HCT116 (cell line): ENCODE results near the gene SIPA1L3. TPM values are rescaled to one million over a fixed set of nuclear protein-coding genes. Genes with fewer than 3 reads are reported as not detected.

Experiments
- ATAC-seq: fragments of 200-7000 bp; cut with Tn5 transposase; 2 replicates; pipeline ENCODE4 v1.9.1; 2020; ENCODE audit warnings: mild to moderate bottlenecking, moderate library complexity
- BruUV-seq: library from RNA; stranded (reverse); fragments of 400-500 nt; replicated peaks from 2 replicates; lab custom pipeline; 2021; lab: Mats Ljungman, UMichigan
- CTCF ChIA-PET: fragments of 300-600 bp; sonication (Branson Sonifier 250); formaldehyde crosslinking; loops from one replicate; lab custom pipeline; 2021; ENCODE audit warnings: antibody characterized with exemption; lab: Charles Lee
- POLR2A ChIA-PET: fragments of 300-600, 350-600 bp; sonication (Branson Sonifier 250); formaldehyde crosslinking; loops from one replicate; lab custom pipeline; 2021; ENCODE audit warnings: antibody characterized with exemption; lab: Charles Lee
- RAD21 ChIA-PET, 2 experiments: fragments of 300-600 bp; sonication (Branson Sonifier 250); formaldehyde crosslinking; loops; one replicate each; lab custom pipeline; 2023; ENCODE audit warnings: low total read pairs in 2 of 2; ENCODE audit not compliant: uncharacterized antibody in 2 of 2, unreplicated experiment in 2 of 2, low non-redundant PET in 1 of 2; lab: Charles Lee
- DNase-seq: peaks from one replicate; pipeline ENCODE4 v3.0.0-alpha.2; 2010; ENCODE audit warnings: low read depth, low spot score
- H2AFZ ChIP-seq: fragments of 200-600 bp; shearing (Covaris generic), sonication (generic); 2 replicates; pipeline ENCODE4 v1.6.1; 2017; ENCODE audit warnings: low read depth, mixed run types, mixed read lengths, antibody characterized with exemption, low read length; ENCODE audit not compliant: poor library complexity, severe bottlenecking
- H3K27ac ChIP-seq: 2 replicates; pipeline ENCODE4 v1.5.1; 2012; ENCODE audit warnings: low read depth, low read length
- H3K27me3 ChIP-seq: fragments of 200-600 bp; sonication (generic); 2 replicates; pipeline ENCODE4 v1.6.1; 2016; ENCODE audit warnings: mixed run types, low read length, mixed read lengths; ENCODE audit not compliant: insufficient read depth
- H3K36me3 ChIP-seq, 2 experiments: fragments of 200-500 bp in 1 of 2; fragments of 200-600 bp in 1 of 2; sonication (Bioruptor generic) in 1 of 2; sonication (generic) in 1 of 2; 2 replicates each; pipeline versions ENCODE4 v1.5.1 to v1.6.1; 2014 to 2016; ENCODE audit warnings: low read length in 2 of 2, inconsistent platforms in 1 of 2, mixed read lengths in 1 of 2, mixed run types in 1 of 2; ENCODE audit not compliant: insufficient read depth in 2 of 2, control insufficient read depth in 1 of 2
- H3K4me1 ChIP-seq, 2 experiments: fragments of 200-600 bp in 1 of 2; sonication (generic) in 1 of 2; 2 replicates each; pipeline versions ENCODE4 v1.5.1 to v1.6.1; 2012 to 2017; ENCODE audit warnings: low read length in 2 of 2, inconsistent platforms in 1 of 2, mild to moderate bottlenecking in 1 of 2, mixed read lengths in 1 of 2, mixed run types in 1 of 2, moderate library complexity in 1 of 2; ENCODE audit not compliant: insufficient read depth in 2 of 2, control insufficient read depth in 1 of 2
- H3K4me2 ChIP-seq: fragments of 200-600 bp; sonication (generic); 2 replicates; pipeline ENCODE4 v1.6.1; 2017; ENCODE audit warnings: mixed run types, low read length, mixed read lengths
- H3K4me3 ChIP-seq, 2 experiments: fragments of 200-600 bp in 1 of 2; sonication (generic) in 1 of 2; replicated peaks in 1 of 2; 2 replicates each; pipeline ENCODE4 v1.5.1; 2011 to 2016; ENCODE audit warnings: low read length in 2 of 2, control low read depth in 1 of 2, low read depth in 1 of 2, mild to moderate bottlenecking in 1 of 2, mixed read lengths in 1 of 2, mixed run types in 1 of 2
- H3K79me2 ChIP-seq: fragments of 200-600 bp; sonication (generic); 2 replicates; pipeline ENCODE4 v1.6.1; 2017; ENCODE audit warnings: mild to moderate bottlenecking, mixed run types, low read length, moderate library complexity, mixed read lengths; ENCODE audit not compliant: insufficient read depth
- H3K9ac ChIP-seq: fragments of 200-600 bp; sonication (generic); 2 replicates; pipeline ENCODE4 v1.6.1; 2016; ENCODE audit warnings: low read length, mixed read lengths
- H3K9me2 ChIP-seq: fragments of 200-600 bp; sonication (generic), shearing (Covaris generic); 2 replicates; pipeline ENCODE4 v1.6.1; 2017; ENCODE audit warnings: mixed run types, mild to moderate bottlenecking, moderate library complexity; ENCODE audit not compliant: insufficient read depth
- H3K9me3 ChIP-seq, 2 experiments: fragments of 200-500 bp in 1 of 2; fragments of 200-600 bp in 1 of 2; sonication (Bioruptor generic) in 1 of 2; sonication (generic) in 1 of 2; 2 replicates each; pipeline ENCODE4 v1.6.1; 2014 to 2017; ENCODE audit warnings: low read length in 2 of 2, mixed read lengths in 2 of 2, inconsistent platforms in 1 of 2, low read depth in 1 of 2, mild to moderate bottlenecking in 1 of 2, mixed run types in 1 of 2, moderate library complexity in 1 of 2; ENCODE audit not compliant: control insufficient read depth in 1 of 2, insufficient read depth in 1 of 2
- H4K20me1 ChIP-seq: fragments of 200-600 bp; sonication (generic), shearing (Covaris generic); 2 replicates; pipeline ENCODE4 v1.6.1; 2017; ENCODE audit warnings: mixed run types, mild to moderate bottlenecking, moderate library complexity; ENCODE audit not compliant: insufficient read depth
- CBX3 ChIP-seq: IDR thresholded peaks from 2 replicates; pipeline ENCODE4 v1.6.1; 2012; ENCODE audit warnings: low read depth
- CEBPB ChIP-seq: IDR thresholded peaks from 2 replicates; pipeline ENCODE4 v1.6.1; 2012; ENCODE audit warnings: low read depth
- ELF1 ChIP-seq: IDR thresholded peaks from 2 replicates; pipeline ENCODE4 v1.6.1; 2012; ENCODE audit warnings: low read depth, borderline replicate concordance
- FOSL1 ChIP-seq: IDR thresholded peaks from 2 replicates; pipeline ENCODE4 v1.6.1; 2012; ENCODE audit warnings: low read depth
- POLR2A ChIP-seq: IDR thresholded peaks from 2 replicates; pipeline ENCODE4 v1.7.0; 2011; ENCODE audit warnings: borderline replicate concordance; ENCODE audit not compliant: insufficient read depth, insufficient read length; ENCODE audit errors: extremely low read depth
- RAD21 ChIP-seq: IDR thresholded peaks from 2 replicates; pipeline ENCODE4 v1.6.1; 2012; ENCODE audit warnings: low read depth, mild to moderate bottlenecking
- YY1 ChIP-seq: IDR thresholded peaks from 2 replicates; pipeline ENCODE4 v1.6.1; 2011; ENCODE audit warnings: low read length, low read depth, moderate library complexity, mild to moderate bottlenecking; ENCODE audit not compliant: insufficient replicate concordance; ENCODE audit errors: extremely low read depth
- ZFX ChIP-seq: fragments of 450-650 bp; IDR thresholded peaks from 2 replicates; pipeline ENCODE4 v1.6.1; 2017
- intact Hi-C: fragments of 100-400 bp; cut with micrococcal nuclease; formaldehyde crosslinking; loops from 2 replicates; pipeline ENCODE4 v1.10.0; 2022
- total RNA-seq: library from RNA; stranded (reverse); gene quantifications from one replicate; pipeline ENCODE4 v1.2.1, GENCODE V29; 2021; ENCODE audit not compliant: unreplicated experiment
- TF ChIP-seq, protein P1 (sequence below): IDR thresholded peaks from 2 replicates; pipeline ENCODE4 v1.6.1; 2012; ENCODE audit warnings: low read depth
- TF ChIP-seq, protein P2 (sequence below): IDR thresholded peaks from 2 replicates; pipeline ENCODE4 v1.6.1; 2011; ENCODE audit warnings: mild to moderate bottlenecking, low read length, moderate library complexity; ENCODE audit not compliant: insufficient replicate concordance; ENCODE audit errors: extremely low read depth
- TF ChIP-seq, protein P3 (sequence below), 3 experiments: fragments of 200-600 bp in 1 of 3; sonication (generic) in 1 of 3; IDR thresholded peaks in 2 of 3; conservative IDR thresholded peaks in 1 of 3; 2 replicates each; pipeline ENCODE4 v1.5.1; 2012 to 2017; ENCODE audit warnings: low read depth in 2 of 3, low read length in 2 of 3, antibody characterized with exemption in 1 of 3, borderline replicate concordance in 1 of 3, control low read depth in 1 of 3, mild to moderate bottlenecking in 1 of 3, mixed read lengths in 1 of 3, mixed run types in 1 of 3, moderate library complexity in 1 of 3; ENCODE audit not compliant: insufficient read depth in 1 of 3
- TF ChIP-seq, protein P4 (sequence below): IDR thresholded peaks from 2 replicates; pipeline ENCODE4 v1.6.1; 2012

Gene SIPA1L3
- total RNA-seq, 1 experiment from 2014 or later, result 41.8 TPM

DNA sequence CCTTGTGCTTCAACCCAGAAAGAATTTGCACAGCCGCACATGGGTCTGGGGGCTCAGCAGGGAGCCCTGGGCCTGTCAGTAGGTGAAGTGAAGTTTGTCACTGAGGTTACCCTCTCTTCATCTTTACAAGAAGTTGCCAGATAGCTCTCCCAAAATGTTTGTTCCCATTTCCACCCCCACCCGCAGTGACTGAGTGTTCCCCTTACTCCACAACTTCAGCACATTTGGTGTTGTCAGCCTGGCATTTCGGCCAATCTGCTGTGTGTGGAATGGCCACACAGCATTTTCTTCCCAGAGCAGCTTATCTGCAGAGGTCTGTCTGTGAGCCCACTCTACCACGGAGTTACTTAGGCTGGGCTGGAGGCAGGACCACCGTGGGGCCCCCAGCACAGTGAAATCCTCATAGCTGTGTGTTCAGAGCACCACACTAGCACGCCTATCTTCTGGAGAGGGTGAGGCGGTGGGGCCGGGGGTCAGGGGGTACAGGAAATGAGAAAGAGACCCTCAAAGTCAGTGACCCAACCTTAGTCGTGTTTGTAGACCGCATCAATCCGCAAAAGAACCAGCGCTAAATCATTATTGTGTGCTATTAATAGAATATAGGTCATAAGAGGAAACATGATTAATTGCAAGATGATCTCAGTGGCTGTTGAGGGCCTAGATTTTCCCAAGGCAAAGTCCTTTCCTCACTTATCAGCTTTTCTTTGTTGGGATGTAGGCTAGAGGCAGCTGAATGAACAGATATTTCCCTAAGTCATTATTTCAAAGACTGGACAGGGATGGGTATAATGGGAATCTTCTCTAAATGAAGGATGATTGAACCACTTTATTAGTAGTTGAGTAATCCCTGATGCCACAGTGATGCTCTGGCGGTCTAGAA is 116.0 kb downstream of the SIPA1L3 start:
- no peaks in the 10 kb centered on the region for H3K9me2 ChIP-seq
- H3K4me3 ChIP-seq, result no peak overlapping the region
- no peaks in the 10 kb centered on the region for H4K20me1 ChIP-seq
- H3K4me1 ChIP-seq, result peaks cover 0 to 20% of the 10 kb centered on the region in 2 experiments; a peak in 1 of 4 replicates
- H3K27me3 ChIP-seq, result no peaks in the 10 kb centered on the region
- H3K4me2 ChIP-seq, result no peak overlapping the region
- H3K9ac ChIP-seq, result no peak overlapping the region
- no peak overlapping the region for H2AFZ ChIP-seq
- no peaks in the 10 kb centered on the region for H3K36me3 ChIP-seq
- TF ChIP-seq, protein P1, sequence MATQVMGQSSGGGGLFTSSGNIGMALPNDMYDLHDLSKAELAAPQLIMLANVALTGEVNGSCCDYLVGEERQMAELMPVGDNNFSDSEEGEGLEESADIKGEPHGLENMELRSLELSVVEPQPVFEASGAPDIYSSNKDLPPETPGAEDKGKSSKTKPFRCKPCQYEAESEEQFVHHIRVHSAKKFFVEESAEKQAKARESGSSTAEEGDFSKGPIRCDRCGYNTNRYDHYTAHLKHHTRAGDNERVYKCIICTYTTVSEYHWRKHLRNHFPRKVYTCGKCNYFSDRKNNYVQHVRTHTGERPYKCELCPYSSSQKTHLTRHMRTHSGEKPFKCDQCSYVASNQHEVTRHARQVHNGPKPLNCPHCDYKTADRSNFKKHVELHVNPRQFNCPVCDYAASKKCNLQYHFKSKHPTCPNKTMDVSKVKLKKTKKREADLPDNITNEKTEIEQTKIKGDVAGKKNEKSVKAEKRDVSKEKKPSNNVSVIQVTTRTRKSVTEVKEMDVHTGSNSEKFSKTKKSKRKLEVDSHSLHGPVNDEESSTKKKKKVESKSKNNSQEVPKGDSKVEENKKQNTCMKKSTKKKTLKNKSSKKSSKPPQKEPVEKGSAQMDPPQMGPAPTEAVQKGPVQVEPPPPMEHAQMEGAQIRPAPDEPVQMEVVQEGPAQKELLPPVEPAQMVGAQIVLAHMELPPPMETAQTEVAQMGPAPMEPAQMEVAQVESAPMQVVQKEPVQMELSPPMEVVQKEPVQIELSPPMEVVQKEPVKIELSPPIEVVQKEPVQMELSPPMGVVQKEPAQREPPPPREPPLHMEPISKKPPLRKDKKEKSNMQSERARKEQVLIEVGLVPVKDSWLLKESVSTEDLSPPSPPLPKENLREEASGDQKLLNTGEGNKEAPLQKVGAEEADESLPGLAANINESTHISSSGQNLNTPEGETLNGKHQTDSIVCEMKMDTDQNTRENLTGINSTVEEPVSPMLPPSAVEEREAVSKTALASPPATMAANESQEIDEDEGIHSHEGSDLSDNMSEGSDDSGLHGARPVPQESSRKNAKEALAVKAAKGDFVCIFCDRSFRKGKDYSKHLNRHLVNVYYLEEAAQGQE, result no peak
- TF ChIP-seq POLR2A (no peak), CEBPB (no peak), RAD21 (no peak), YY1 (no peak), FOSL1 (no peak), ZFX (no peak), ELF1 (no peak), CBX3 (no peak)
- TF ChIP-seq, protein P2, sequence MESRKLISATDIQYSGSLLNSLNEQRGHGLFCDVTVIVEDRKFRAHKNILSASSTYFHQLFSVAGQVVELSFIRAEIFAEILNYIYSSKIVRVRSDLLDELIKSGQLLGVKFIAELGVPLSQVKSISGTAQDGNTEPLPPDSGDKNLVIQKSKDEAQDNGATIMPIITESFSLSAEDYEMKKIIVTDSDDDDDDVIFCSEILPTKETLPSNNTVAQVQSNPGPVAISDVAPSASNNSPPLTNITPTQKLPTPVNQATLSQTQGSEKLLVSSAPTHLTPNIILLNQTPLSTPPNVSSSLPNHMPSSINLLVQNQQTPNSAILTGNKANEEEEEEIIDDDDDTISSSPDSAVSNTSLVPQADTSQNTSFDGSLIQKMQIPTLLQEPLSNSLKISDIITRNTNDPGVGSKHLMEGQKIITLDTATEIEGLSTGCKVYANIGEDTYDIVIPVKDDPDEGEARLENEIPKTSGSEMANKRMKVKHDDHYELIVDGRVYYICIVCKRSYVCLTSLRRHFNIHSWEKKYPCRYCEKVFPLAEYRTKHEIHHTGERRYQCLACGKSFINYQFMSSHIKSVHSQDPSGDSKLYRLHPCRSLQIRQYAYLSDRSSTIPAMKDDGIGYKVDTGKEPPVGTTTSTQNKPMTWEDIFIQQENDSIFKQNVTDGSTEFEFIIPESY, result no peak
- TF ChIP-seq, protein P3, sequence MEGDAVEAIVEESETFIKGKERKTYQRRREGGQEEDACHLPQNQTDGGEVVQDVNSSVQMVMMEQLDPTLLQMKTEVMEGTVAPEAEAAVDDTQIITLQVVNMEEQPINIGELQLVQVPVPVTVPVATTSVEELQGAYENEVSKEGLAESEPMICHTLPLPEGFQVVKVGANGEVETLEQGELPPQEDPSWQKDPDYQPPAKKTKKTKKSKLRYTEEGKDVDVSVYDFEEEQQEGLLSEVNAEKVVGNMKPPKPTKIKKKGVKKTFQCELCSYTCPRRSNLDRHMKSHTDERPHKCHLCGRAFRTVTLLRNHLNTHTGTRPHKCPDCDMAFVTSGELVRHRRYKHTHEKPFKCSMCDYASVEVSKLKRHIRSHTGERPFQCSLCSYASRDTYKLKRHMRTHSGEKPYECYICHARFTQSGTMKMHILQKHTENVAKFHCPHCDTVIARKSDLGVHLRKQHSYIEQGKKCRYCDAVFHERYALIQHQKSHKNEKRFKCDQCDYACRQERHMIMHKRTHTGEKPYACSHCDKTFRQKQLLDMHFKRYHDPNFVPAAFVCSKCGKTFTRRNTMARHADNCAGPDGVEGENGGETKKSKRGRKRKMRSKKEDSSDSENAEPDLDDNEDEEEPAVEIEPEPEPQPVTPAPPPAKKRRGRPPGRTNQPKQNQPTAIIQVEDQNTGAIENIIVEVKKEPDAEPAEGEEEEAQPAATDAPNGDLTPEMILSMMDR (IDR thresholded peaks at IDR 0.05 in 2 of 3, conservative IDR thresholded peaks at IDR 0.05 in 1 of 3; ENCODE audit: borderline replicate concordance in 1 of 3, insufficient read depth in 1 of 3, low read depth in 2 of 3, low read length in 2 of 3), result no peak
- TF ChIP-seq, protein P4, sequence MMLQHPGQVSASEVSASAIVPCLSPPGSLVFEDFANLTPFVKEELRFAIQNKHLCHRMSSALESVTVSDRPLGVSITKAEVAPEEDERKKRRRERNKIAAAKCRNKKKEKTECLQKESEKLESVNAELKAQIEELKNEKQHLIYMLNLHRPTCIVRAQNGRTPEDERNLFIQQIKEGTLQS, result no peak
- peaks cover 37% of the 10 kb centered on the region; the same call in 1 of the 2 replicates for H3K79me2 ChIP-seq
- no peaks in the 10 kb centered on the region for H3K9me3 ChIP-seq
- RAD21 ChIA-PET, result no interaction called here
- intact Hi-C loops, result no loop called here
- no peak for DNase-seq
- BruUV-seq, result no TSS peak
- ATAC-seq, result no peak
- CTCF ChIA-PET, result no interaction called here
- POLR2A ChIA-PET, result no interaction called here
- no peak overlapping the region for H3K27ac ChIP-seq
